Activated T-cell treated with anti-CD3 and anti-CD28 coated beads, Interleukin-2, amount 50 U/mL, for 24 hours (primary cell): ENCODE data around the gene VILL.
"Not testable (repeated sequence)": the region's sequence is repeated elsewhere in the genome, so short reads cannot be mapped to it uniquely, and the experiment has no call there.

Experiments
- DNase-seq: peaks from one replicate; pipeline ENCODE4 v3.0.0-alpha.2; 2020
- H3K27ac Mint-ChIP-seq: 2 replicates; pipeline ENCODE4 v1.8.0; 2020; ENCODE audit warnings: mild to moderate bottlenecking, mixed read lengths
- H3K27me3 Mint-ChIP-seq: 2 replicates; pipeline ENCODE4 v1.8.0; 2020; ENCODE audit warnings: mixed read lengths
- H3K36me3 Mint-ChIP-seq: 2 replicates; pipeline ENCODE4 v1.8.0; 2020; ENCODE audit warnings: low read depth, mixed read lengths
- H3K4me1 Mint-ChIP-seq: 2 replicates; pipeline ENCODE4 v1.8.0; 2020; ENCODE audit warnings: low read depth, mixed read lengths
- H3K4me3 Mint-ChIP-seq: 2 replicates; pipeline ENCODE4 v1.8.0; 2020; ENCODE audit warnings: mild to moderate bottlenecking, moderate library complexity, mixed read lengths
- H3K9me3 Mint-ChIP-seq: 2 replicates; pipeline ENCODE4 v1.8.0; 2020; ENCODE audit warnings: mixed read lengths

The VILL gene

DNA sequence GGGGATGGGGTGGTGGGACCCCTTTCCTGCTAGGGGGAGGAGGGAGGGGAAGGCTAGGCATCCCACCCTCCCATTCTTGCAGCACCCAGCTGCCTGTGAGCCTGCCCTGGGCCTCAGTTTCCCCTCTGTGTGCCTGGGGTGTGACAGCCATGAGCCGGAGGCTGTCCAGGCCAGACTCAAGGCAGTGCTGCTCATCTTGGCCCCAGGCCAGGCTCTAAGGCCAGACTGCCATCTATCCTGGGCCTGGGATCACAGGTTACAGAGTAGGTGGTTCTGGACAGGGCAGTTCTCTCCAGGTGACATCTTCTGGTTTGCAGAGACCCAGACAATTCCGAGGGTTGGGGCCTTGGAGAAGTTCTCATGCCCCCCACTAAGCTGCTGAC, 3.3 kb upstream of the VILL start:
- Mint-ChIP-seq H3K27me3 (no peaks in the 10 kb centered on the region), H3K27ac (no peak overlapping the region), H3K9me3 (no peaks in the 10 kb centered on the region), H3K36me3 (no peaks in the 10 kb centered on the region), H3K4me3 (no peak overlapping the region), H3K4me1 (no peaks in the 10 kb centered on the region)
- DNase-seq: no peak

GRCh38 chr3:37987751-37988179, 2.8 kb upstream of the VILL start:
- Mint-ChIP-seq H3K27ac (no peak overlapping the region), H3K9me3 (no peaks in the 10 kb centered on the region), H3K4me1 (no peaks in the 10 kb centered on the region), H3K4me3 (no peak overlapping the region), H3K36me3 (no peaks in the 10 kb centered on the region), H3K27me3 (no peaks in the 10 kb centered on the region)
- DNase-seq: no peak

DNA sequence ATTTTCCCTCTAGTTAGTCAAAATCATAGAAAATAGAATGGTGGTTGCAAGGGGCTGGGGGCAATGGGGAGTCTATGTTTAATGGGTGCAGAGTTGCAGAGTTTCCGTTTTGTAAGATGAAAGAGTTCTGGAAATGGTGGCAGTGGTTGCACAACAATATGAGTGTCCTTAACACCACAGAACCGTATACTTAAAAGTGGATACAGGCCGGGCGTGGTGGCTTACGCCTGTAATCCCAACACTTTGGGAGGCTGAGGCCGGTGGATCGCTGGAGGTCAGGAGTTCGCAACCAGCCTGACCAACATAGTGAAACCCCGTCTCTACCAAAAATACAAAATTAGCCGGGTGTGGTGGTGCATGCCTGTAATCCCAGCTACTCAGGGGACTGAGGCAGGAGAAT, 2.2 kb upstream of the VILL start:
- H3K4me1 Mint-ChIP-seq, H3K9me3 Mint-ChIP-seq, H3K4me3 Mint-ChIP-seq, H3K36me3 Mint-ChIP-seq, H3K27me3 Mint-ChIP-seq, H3K27ac Mint-ChIP-seq, DNase-seq: not testable (repeated sequence)

DNA sequence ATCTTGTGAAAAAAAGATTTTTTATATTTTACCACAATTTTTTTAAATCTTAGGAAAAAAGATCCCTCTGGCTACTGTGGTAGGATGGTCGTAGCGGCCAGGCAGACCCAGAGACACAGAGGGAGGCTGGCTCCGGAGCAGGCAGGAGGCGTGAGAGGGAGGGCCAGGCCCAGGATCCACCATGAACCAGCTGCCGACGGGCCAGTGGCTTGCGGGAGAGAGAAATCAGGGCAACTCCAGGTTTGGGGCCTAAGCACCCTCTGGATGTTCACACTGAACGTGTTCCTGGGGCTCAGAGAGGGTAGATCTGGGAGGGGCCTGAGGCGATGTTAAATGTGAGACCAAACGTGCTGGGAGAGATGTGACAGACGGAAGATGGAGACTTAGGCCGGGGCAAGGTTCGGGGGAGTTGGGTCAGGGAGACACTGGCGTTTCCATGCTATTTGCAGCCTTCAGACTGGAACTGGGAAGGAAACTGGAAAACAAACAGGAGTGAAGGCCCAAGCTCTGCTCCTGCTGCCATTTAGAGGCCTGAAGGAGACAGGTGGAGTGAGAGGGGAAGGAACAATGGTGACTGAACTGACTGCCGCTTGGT, 1.6 kb upstream of the VILL start:
- Mint-ChIP-seq H3K36me3 (peaks cover under 1% of the 10 kb centered on the region), H3K27ac (no peak overlapping the region), H3K27me3 (no peaks in the 10 kb centered on the region), H3K4me3 (no peak overlapping the region), H3K9me3 (no peaks in the 10 kb centered on the region), H3K4me1 (peaks cover 10% of the 10 kb centered on the region)
- DNase-seq: no peak

- no peak for DNase-seq
- Mint-ChIP-seq H3K4me1 (peaks cover 18% of the 10 kb centered on the region), H3K36me3 (peaks cover 8% of the 10 kb centered on the region), H3K9me3 (no peaks in the 10 kb centered on the region), H3K27me3 (no peaks in the 10 kb centered on the region), H3K4me3 (no peak overlapping the region), H3K27ac (no peak overlapping the region)
These were observed 635 bp upstream of the VILL start for GRCh38 chr3:37989821-37990480.

- no peaks in the 10 kb centered on the region for H3K27me3 Mint-ChIP-seq
- DNase-seq: no peak
- no peak overlapping the region for H3K27ac Mint-ChIP-seq
- H3K4me3 Mint-ChIP-seq: no peak overlapping the region
- no peaks in the 10 kb centered on the region for H3K9me3 Mint-ChIP-seq
- peaks cover 30% of the 10 kb centered on the region for H3K4me1 Mint-ChIP-seq
- peaks cover 16% of the 10 kb centered on the region for H3K36me3 Mint-ChIP-seq
These were observed 523 bp downstream of the VILL start for GRCh38 chr3:37991109-37991508.

DNA sequence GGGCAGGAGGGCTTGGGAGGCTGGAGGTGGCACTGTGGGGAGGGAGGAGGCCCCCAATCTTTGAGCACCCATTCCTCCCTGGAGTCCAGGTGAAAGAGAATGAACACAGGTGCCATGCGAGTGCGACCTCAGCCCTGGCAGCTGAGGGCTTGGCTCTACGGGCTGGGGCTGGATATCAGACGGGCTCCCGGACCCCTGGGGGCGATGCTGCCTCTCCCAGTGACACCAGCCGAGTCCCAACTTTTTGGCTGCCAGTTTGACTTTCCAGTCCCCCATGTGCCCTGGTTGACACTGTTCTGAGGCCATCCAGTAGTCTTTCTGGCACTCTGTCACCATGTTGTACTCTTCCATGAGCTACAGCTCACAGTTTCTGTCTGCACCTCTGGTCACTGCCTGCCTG, 1.2 kb downstream of the VILL start:
- Mint-ChIP-seq H3K27ac (no peak overlapping the region), H3K27me3 (no peaks in the 10 kb centered on the region), H3K36me3 (peaks cover 23% of the 10 kb centered on the region), H3K4me3 (no peak overlapping the region), H3K9me3 (no peaks in the 10 kb centered on the region), H3K4me1 (peaks cover 37% of the 10 kb centered on the region)
- peak; percentile 20 for DNase-seq

DNA sequence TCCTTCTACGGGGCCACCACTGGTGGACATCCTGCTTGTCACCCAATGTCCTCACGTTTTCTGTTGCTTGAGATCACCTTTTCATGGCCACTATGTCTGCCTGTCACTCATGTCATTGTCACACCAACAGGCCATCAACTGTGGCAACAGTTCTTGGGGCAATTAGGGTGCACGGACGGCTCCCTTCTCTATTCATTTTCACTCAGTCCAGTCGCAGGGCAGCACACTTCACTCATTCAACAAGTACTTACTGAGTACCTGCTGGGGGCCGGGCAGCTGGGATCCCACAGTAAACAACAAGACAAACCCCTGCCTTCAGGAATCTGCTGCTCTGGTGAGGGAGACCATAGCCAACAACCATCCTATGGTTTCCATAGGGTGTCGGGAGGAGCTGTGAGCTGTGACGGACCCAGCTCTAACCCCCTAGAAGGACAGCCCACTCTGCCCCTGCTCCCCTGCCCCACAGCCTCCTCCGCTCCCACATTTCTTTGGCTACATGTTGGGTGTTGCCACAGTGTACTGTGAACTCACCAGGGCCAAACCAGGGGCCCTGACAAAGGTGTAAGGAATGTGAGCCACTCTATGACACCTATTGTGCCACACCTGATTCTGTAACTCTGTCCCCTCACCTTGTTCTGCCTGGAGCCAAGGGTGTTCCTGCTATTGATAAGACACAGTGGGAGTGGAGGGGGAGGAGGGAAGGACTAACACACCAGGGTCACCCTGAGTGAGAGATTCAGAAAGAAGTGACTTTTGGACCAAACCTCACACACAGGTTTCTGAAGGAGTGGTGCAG, 1.9 kb downstream of the VILL start:
- H3K4me3 Mint-ChIP-seq: no peak overlapping the region
- no peaks in the 10 kb centered on the region for H3K27me3 Mint-ChIP-seq
- H3K36me3 Mint-ChIP-seq: peaks cover 30% of the 10 kb centered on the region
- peak; percentile 20 for DNase-seq
- peaks cover 43% of the 10 kb centered on the region for H3K4me1 Mint-ChIP-seq
- no peaks in the 10 kb centered on the region for H3K9me3 Mint-ChIP-seq
- peak overlapping the region; percentile 27 for H3K27ac Mint-ChIP-seq

GRCh38 chr3:37993067-37993455, 2.5 kb downstream of the VILL start:
- Mint-ChIP-seq H3K36me3 (peaks cover 35% of the 10 kb centered on the region), H3K9me3 (no peaks in the 10 kb centered on the region), H3K27me3 (no peaks in the 10 kb centered on the region), H3K4me1 (peaks cover 46% of the 10 kb centered on the region), H3K4me3 (peak overlapping the region; percentile 93), H3K27ac (peak overlapping the region; percentile 97)
- peak; percentile 27 for DNase-seq

GRCh38 chr3:37993460-37993819, 2.9 kb downstream of the VILL start:
- peaks cover 49% of the 10 kb centered on the region for H3K4me1 Mint-ChIP-seq
- DNase-seq: no peak
- H3K27ac Mint-ChIP-seq: peak overlapping the region; percentile 97
- no peaks in the 10 kb centered on the region for H3K9me3 Mint-ChIP-seq
- peaks cover 38% of the 10 kb centered on the region for H3K36me3 Mint-ChIP-seq
- no peaks in the 10 kb centered on the region for H3K27me3 Mint-ChIP-seq
- H3K4me3 Mint-ChIP-seq: peak overlapping the region; percentile 93

GRCh38 chr3:37993820-37994638, 3.4 kb downstream of the VILL start:
- Mint-ChIP-seq H3K36me3 (peaks cover 42% of the 10 kb centered on the region), H3K9me3 (no peaks in the 10 kb centered on the region), H3K4me1 (peaks cover 54% of the 10 kb centered on the region), H3K27me3 (no peaks in the 10 kb centered on the region), H3K4me3 (peak overlapping the region; percentile 93), H3K27ac (peak overlapping the region; percentile 97)
- peak; percentile 88 for DNase-seq

- no peaks in the 10 kb centered on the region for H3K9me3 Mint-ChIP-seq
- H3K4me3 Mint-ChIP-seq: peak overlapping the region; percentile 93
- H3K36me3 Mint-ChIP-seq: peaks cover 47% of the 10 kb centered on the region
- H3K27ac Mint-ChIP-seq: peak overlapping the region; percentile 97
- H3K27me3 Mint-ChIP-seq: no peaks in the 10 kb centered on the region
- H3K4me1 Mint-ChIP-seq: peaks cover 59% of the 10 kb centered on the region
- DNase-seq: no peak
These were observed 4.0 kb downstream of the VILL start for GRCh38 chr3:37994639-37994972.

GRCh38 chr3:37995652-37996641, 5.4 kb downstream of the VILL start:
- peak overlapping the region; percentile 93 for H3K4me3 Mint-ChIP-seq
- H3K27ac Mint-ChIP-seq: peak overlapping the region; percentile 97
- H3K36me3 Mint-ChIP-seq: peaks cover 59% of the 10 kb centered on the region
- peaks cover 61% of the 10 kb centered on the region for H3K4me1 Mint-ChIP-seq
- peak; percentile 36 for DNase-seq
- H3K27me3 Mint-ChIP-seq: no peaks in the 10 kb centered on the region
- no peaks in the 10 kb centered on the region for H3K9me3 Mint-ChIP-seq
